ENCODE measurements around the gene MTA3. TPM values are rescaled to one million over a fixed set of nuclear protein-coding genes. Genes with fewer than 3 reads are reported as not detected.
A peak's percentile ranks its signal among the peaks of the same experiment; 100 is the strongest.

MTA3 gene
- total RNA-seq, 1 donor from 2014 or later = 117 TPM

DNA sequence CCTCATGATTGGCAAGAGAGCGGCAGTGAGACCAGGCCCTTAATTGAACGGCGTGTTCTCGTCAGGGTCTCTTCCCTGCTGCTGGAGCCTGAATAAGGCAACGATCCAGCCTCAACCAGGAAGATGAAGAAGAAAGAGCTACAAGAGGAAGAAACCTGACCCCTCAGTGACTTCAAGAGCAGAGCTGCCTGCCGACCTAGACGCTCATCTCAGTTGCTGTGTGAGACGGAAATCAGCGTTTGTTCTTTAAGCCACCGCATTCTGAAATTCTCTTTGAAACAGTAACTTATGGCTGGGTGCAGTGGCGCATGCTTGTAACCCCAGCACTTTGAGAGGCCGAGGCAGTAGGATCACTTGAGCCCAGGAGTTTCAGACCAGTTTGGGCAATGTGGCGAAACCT, 45.1 kb upstream of the MTA3 start:
- H3K4me1 ChIP-seq = no peaks in the 10 kb centered on the region
- TF ChIP-seq, protein P1, sequence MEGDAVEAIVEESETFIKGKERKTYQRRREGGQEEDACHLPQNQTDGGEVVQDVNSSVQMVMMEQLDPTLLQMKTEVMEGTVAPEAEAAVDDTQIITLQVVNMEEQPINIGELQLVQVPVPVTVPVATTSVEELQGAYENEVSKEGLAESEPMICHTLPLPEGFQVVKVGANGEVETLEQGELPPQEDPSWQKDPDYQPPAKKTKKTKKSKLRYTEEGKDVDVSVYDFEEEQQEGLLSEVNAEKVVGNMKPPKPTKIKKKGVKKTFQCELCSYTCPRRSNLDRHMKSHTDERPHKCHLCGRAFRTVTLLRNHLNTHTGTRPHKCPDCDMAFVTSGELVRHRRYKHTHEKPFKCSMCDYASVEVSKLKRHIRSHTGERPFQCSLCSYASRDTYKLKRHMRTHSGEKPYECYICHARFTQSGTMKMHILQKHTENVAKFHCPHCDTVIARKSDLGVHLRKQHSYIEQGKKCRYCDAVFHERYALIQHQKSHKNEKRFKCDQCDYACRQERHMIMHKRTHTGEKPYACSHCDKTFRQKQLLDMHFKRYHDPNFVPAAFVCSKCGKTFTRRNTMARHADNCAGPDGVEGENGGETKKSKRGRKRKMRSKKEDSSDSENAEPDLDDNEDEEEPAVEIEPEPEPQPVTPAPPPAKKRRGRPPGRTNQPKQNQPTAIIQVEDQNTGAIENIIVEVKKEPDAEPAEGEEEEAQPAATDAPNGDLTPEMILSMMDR (IDR thresholded peaks at IDR 0.05) = no peak
- TF ChIP-seq EZH2phosphoT487 (IDR thresholded peaks at IDR 0.05) (no peak), EZH2 (IDR thresholded peaks at IDR 0.05) (no peak)
- H3K27me3 Mint-ChIP-seq (ENCODE audit: insufficient read depth, low read depth) = peaks cover 4% of the 10 kb centered on the region
- peaks cover 4% of the 10 kb centered on the region for H3F3A ChIP-seq (ENCODE audit: low read depth)
- no peak overlapping the region for H3K27ac ChIP-seq
- peak overlapping the region; percentile 10 for H3K4me2 ChIP-seq
- H3K36me3 Mint-ChIP-seq = no peaks in the 10 kb centered on the region
- H3K9me3 Mint-ChIP-seq = no peaks in the 10 kb centered on the region
- DNase-seq (ENCODE audit: low spot score) = peak; percentile 23
- H3K4me3 ChIP-seq = no peak overlapping the region
- no peak overlapping the region for H3K4me3 Mint-ChIP-seq
- peak overlapping the region; percentile 62 for H3K27ac Mint-ChIP-seq
- peaks cover 4% of the 10 kb centered on the region for H3K4me1 Mint-ChIP-seq
- no peaks in the 10 kb centered on the region for H4K20me1 ChIP-seq (ENCODE audit: low read depth)
- H3K79me2 ChIP-seq (ENCODE audit: low read depth) = no peaks in the 10 kb centered on the region
- no peaks in the 10 kb centered on the region for H3K9me3 ChIP-seq (ENCODE audit: low read depth)
- no peak overlapping the region for H2AFZ ChIP-seq (replicated peaks)
- no peaks in the 10 kb centered on the region for H3K27me3 ChIP-seq
- H3K36me3 ChIP-seq = no peaks in the 10 kb centered on the region
- no peak overlapping the region for H3K9ac ChIP-seq

DNA sequence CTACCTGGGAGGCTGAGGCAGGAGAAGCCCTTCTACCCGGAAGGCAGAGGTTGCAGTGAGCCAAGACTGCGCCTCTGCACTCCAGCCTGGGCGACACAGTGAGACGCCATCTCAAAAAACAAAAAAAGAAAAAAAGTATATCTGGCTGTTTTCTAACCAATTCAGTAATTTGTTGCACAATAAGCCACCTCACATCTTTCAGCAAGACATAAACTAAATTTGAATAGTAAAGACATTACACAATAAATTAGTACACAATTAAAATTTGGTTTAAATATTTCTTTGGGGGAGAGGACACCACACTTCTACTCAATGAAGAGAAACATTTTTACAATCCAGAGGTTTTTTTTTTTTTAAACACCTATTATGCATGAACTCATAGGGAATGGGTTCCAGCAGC, 36.0 kb upstream of the MTA3 start:
- Mint-ChIP-seq H3K4me3 (no peak overlapping the region), H3K27me3 (ENCODE audit: insufficient read depth, low read depth) (no peaks in the 10 kb centered on the region), H3K4me1 (no peaks in the 10 kb centered on the region), H3K9me3 (peaks cover 5% of the 10 kb centered on the region), H3K27ac (no peak overlapping the region), H3K36me3 (no peaks in the 10 kb centered on the region)
- DNase-seq (ENCODE audit: low spot score) = no peak
- TF ChIP-seq EZH2 (IDR thresholded peaks at IDR 0.05) = no peak
- TF ChIP-seq, protein P1 (IDR thresholded peaks at IDR 0.05) = no peak
- no peak for TF ChIP-seq EZH2phosphoT487 (IDR thresholded peaks at IDR 0.05)
- Histone ChIP-seq H3K4me1 (no peaks in the 10 kb centered on the region), H3K36me3 (no peaks in the 10 kb centered on the region), H3F3A (ENCODE audit: low read depth) (no peaks in the 10 kb centered on the region), H3K79me2 (ENCODE audit: low read depth) (no peaks in the 10 kb centered on the region), H3K9ac (no peak overlapping the region), H3K27ac (no peak overlapping the region), H3K27me3 (no peaks in the 10 kb centered on the region), H3K4me3 (no peak overlapping the region), H4K20me1 (ENCODE audit: low read depth) (no peaks in the 10 kb centered on the region), H3K4me2 (no peak overlapping the region), H3K9me3 (ENCODE audit: low read depth) (no peaks in the 10 kb centered on the region), H2AFZ (replicated peaks) (no peak overlapping the region)

DNA sequence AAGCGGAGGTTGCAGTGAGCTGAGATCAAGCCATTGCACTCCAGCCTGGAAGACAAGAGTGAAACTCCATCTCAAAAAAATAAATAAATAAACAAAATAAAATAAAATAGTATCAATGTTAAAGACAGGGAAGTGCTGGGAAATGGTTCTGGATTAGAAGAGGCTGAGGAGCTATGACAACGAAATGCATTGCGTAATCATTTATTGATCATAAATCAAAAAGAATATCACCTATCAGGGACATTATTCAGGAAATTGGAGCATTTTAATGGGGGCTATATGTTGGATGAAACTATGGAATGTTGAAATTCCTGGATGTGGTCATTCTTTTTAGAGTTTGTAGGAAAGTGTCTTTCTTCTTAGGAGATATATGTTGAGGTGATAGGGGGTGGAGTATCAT, 30.9 kb upstream of the MTA3 start:
- H3K27me3 ChIP-seq = no peaks in the 10 kb centered on the region
- Mint-ChIP-seq H3K4me1 (no peaks in the 10 kb centered on the region), H3K9me3 (no peaks in the 10 kb centered on the region), H3K27ac (no peak overlapping the region), H3K36me3 (no peaks in the 10 kb centered on the region), H3K4me3 (no peak overlapping the region), H3K27me3 (ENCODE audit: insufficient read depth, low read depth) (no peaks in the 10 kb centered on the region)
- H3K4me1 ChIP-seq = peaks cover 10% of the 10 kb centered on the region
- no peaks in the 10 kb centered on the region for H3K9me3 ChIP-seq (ENCODE audit: low read depth)
- no peak overlapping the region for H3K9ac ChIP-seq
- no peak overlapping the region for H3K27ac ChIP-seq
- H3K36me3 ChIP-seq = no peaks in the 10 kb centered on the region
- H4K20me1 ChIP-seq (ENCODE audit: low read depth) = no peaks in the 10 kb centered on the region
- DNase-seq (ENCODE audit: low spot score) = no peak
- no peak overlapping the region for H2AFZ ChIP-seq (replicated peaks)
- H3K4me2 ChIP-seq = no peak overlapping the region
- no peak overlapping the region for H3K4me3 ChIP-seq
- peaks cover 12% of the 10 kb centered on the region for H3F3A ChIP-seq (ENCODE audit: low read depth)
- no peak for TF ChIP-seq EZH2 (IDR thresholded peaks at IDR 0.05)
- TF ChIP-seq, protein P1 (IDR thresholded peaks at IDR 0.05) = no peak
- TF ChIP-seq EZH2phosphoT487 (IDR thresholded peaks at IDR 0.05) = no peak
- no peaks in the 10 kb centered on the region for H3K79me2 ChIP-seq (ENCODE audit: low read depth)
